Nucleus accumbens (tissue), 56 donors: Measurements from ENCODE around the gene HEATR1.
"Not testable (repeated sequence)": the region's sequence is repeated elsewhere in the genome, so short reads cannot be mapped to it uniquely, and the experiment has no call there.

ENCODE experiments used
- DNase-seq, 56 donors: peaks; one replicate each; lab custom pipeline; 2025; lab: John Stamatoyannopoulos, UW

The HEATR1 gene

DNA sequence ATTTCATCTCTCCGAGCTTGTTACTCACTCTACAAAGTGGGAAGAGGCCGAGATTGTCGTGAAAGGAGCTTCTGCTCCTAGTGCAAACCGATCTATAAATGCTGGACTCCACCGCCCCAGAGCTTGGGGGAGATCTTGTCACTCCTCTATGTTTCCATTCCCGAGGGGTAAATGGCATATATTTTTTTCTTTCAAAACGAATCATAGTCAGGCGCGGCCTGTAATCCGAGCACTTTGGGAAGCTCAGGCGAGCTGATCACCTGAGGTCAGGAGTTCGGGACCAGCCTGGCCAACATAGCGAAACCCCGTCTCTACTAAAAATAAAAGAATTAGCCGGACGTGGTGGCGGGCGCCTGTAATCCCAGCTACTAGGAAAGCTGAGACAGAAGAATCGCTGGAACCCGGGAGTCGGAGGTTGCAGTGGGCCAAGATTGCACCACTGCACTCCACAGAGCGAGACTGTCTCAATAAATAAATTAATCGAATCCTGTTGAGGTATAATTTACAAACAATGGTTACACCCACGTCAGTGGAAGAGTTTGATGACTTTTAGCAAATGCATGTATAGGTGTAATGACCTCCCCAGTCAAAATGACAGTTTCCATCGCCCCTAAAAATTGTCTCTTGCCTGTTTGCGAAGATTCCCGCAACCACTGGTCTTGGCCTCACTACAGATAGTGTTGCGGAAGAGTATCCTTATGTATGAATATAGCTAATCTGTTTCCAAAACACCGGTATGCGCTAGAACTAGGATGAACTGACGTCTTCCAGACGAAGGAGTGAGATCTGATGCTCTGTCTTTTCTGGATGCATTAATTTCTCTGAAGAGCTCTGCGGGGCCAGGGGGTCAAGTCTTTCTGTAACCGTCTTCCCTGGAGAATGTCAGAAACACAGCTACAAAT lies 840 bp upstream of the HEATR1 start:
- peak in 1 of 56 donors; percentile 42 for DNase-seq

DNA sequence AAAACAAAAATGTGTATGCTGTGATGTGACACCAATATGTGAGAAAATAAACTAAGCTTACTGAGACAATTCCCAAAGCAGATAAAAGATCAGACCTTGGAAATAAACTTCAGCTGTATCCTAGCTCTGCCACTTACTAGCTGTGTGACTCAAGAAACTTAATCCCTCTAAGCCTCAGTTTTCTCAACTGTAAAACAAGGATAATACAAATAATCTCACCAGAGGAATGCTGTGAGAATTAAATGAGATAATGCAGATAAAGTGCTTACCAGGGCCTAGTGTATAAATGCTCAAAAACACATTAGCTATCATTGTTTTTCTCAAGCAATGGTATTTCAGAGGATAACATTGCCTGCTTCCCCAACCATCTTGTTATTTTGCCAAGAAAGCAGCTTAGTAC lies 2.1 kb downstream of the HEATR1 start:
- DNase-seq, result no peak

DNA sequence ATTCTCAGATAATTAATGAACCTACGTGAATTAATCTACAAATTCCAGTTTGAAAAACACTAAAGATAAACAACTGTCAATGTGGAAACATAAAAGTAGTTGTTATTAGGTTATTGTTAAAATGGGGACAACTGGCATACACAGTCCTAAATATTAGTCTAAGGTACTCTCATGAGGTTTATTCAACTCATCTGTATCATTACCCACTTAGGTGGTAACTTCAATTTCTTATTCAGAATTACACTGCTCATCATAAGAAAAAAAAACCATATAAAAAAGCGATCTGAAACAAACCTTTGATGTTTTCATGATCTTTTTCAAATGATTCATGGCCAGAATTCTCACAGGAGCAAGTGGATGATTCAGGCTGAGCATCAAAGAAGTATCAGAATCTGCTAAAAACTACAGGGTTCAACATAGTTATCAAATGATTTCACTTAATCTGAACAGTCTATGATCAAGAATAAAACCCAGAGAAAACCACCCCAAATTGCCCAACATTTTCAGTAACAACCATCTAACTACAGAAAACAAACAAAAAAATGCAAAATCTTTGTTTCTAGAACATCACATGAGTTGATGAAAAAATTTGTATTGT lies 13.7 kb downstream of the HEATR1 start:
- no peak for DNase-seq

DNA sequence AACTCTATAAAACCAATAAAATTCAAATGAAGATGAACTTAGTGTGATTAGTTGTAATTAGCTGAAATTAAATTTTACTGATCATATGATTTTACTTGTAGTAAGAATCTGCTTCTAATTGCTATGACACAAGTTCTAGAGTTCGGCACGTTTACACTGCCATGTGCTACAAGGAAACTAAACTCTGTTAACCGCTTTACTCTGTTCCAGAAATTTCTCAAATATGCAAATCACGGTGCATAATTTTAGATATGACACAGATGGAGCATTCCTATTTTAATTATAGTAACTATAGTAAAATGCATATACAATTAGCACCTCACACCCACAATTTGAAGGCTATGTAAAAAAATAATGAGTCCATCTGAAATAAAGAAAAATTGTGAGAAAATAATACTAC lies 14.8 kb downstream of the HEATR1 start:
- DNase-seq, result no peak

DNA sequence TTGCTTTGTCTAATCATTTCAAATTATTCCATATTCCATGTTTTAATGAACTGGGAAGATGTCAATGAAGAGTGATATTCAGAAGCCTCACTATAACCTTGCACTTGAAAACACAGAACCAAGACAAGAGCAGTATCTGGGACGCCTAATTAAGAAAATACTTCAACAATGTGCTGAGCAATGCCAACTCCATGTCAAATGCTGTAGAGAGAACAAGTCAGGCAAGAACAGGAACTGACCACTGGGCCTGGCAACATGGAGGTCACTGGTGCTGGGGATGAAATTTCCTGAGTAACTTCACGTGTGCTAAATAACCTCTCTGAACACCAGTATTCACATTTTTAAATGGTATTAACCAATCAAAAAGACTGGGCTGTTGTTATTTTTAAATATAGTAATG lies 22.8 kb downstream of the HEATR1 start:
- DNase-seq, result no peak

DNA sequence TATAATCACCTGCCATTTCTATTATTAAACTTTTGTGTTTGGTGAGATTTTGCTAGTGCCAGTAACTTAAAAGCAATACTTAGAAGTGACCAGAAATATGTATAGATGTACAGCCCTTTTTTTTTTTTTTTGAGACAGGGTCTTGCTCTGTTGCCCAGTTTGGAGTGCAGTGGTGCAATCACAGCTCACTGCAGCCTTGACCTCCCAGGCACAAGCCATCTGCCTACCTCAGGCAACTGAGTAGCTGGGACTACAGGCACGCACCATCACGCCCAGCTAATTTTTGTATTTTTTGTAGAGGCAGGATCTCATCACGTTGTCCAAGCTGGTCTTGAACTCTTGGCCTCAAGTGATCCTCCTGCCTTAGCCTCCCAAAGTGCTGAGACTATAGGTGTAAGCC lies 23.9 kb downstream of the HEATR1 start:
- not testable (repeated sequence) for DNase-seq

DNA sequence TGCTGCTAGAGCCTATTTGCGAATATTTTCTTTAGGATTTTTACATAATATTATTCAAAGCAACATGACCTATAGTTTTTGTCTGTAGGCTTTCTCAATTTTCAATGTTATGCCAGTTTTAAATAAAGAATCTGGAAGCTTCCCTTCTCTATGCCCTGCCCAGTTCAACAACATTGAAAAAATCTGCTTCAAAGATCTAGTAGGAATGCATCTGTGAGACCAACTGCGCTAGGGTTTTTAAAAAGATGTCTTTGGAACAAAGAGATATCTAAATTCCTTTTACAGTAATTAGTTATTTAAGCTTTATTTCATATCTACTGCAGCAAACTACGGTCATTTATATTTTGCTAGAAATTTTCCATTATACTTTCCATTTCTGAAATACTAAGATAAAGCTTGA lies 25.7 kb downstream of the HEATR1 start:
- DNase-seq, result no peak

DNA sequence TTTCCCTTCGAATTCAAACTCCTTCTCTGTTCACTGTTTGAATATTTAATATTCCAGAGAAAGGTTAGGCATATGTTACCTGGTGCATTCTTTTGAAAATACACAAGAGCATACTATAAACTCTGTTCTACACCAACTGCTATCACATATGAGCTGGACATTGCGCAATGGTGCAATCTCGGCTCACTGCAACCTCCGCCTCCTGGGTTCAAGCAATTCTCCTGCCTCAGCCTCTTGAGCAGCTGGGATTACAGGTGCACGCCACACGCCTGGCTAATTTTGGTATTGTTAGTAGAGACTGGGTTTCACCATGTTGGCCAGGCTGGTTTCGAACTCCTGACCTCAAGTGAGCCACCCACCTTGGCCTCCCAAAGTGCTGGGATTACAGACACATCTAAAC lies 27.3 kb downstream of the HEATR1 start:
- not testable (repeated sequence) for DNase-seq

DNA sequence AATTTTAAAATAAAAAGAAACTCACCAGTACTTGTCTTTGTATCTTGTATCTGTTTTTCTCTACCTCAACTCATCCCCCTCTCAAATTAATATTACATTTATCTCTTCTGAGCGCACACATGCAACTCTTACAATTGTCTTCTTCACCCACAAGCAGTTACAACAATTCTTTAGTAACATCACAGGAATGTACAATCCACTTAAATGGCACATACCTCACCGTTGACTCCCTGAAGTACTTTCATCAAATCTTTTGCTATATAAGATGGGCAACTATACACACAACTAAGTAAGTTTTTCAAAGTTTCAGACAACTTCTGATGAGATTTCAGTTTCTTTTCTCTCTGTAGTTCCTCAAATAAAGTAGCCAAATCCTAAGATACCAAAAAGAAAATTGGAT lies 28.3 kb downstream of the HEATR1 start:
- no peak for DNase-seq

DNA sequence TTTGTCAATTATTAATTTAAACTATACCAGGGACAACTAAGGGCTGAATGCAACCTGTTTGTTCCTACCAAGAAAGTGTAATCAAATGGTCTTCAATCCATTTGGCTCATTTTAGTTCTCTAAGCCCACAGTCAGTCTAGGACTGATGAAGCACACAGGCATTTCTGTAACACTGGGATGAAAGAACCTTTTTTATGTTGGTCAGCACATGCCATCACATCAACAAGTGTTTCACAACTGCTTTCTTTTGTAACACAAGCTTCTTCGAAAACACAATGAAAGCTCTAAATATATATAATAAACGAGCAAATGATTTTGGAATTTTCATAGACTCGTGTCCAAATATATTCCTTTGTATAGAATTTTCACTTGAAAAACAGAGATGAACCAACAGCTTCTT lies 28.8 kb downstream of the HEATR1 start:
- DNase-seq, result no peak

DNA sequence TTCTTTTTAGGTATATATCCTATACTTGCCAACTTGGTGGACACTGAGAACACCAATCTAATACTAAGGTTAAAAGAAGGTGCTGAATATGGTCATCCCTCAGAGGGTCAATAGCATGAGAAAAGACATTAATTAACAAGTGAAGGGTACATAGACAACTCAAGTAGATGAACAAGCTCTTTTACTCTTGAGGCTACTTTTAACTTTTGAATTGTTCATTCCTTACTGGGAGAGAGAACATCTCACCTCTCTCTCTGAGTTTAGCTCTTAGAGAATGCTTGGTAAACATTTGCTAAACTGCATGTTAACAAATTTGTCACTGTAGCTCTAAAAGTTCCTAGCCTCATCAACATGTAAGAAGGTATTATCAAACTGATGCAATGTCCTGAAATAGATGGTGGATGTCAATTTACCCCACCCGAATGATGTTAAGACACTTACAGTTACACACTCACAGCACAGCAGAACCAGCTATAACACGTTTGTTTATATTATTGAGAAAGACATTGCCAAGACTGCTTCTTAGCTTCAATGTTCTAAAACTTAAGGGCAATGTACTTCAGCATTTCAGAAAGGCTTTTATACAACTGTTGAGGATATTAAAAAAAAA lies 35.9 kb downstream of the HEATR1 start:
- DNase-seq, result no peak

DNA sequence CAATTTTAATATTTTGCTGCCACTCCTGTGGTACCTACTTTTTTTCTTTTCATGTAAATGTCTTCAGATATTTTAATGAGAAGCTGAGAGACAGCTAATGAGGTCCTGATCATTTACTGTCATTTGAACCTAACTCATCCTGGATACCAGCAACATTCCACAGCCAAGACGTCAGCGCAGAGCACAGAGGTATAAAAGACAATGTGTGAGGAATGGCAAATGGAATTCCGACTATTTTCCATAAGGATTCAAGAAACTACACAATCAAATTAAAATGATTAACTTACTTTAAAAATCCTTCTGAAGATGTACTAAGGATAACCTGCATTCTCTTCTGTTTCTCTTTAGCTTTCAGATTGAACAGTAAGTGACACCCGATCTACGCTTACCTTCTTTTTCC lies 38.8 kb downstream of the HEATR1 start:
- no peak for DNase-seq

DNA sequence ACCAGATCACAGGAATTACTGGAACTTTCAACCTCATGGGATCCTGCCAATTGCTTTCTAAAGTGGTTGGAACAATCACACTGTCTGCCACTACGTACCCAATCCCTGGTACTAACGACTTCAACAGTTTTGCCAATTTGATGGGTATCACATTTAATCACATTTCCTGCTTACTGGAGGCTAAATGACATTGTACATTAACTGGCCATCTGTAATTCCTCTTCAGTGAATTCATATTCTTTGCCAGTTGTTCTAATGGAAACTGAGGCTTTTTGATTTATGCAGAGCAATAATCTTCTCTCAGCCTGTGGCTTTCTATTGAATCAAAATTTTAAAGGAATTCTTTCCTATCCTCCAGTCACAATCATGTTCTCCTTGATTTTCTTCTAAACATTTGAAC lies 42.3 kb downstream of the HEATR1 start:
- no peak for DNase-seq

DNA sequence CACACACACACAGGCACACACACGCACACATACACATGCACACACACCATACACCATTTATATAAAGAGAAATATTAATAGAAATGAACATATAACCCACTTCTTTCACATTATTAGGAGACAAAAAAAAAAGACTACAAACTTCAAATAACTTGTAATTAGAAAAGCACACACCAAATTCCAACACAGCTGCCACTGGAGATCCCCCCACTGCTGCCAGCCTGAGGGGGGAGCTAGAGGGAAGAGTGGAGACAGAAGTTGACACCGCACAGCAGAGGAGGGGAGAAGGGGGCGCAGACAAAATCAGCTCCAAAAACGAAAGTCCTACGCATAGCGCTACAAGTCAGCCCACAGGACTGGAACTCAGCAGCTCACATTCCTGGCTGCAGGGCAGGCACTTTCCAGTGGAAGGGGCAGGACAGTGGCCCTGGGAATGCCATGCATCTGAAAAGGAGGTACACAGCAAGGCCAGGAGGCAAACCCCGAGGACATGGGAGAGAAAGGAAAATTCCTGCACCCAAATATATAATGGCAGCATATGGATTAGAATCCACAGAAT lies 44.0 kb downstream of the HEATR1 start:
- DNase-seq, result no peak

DNA sequence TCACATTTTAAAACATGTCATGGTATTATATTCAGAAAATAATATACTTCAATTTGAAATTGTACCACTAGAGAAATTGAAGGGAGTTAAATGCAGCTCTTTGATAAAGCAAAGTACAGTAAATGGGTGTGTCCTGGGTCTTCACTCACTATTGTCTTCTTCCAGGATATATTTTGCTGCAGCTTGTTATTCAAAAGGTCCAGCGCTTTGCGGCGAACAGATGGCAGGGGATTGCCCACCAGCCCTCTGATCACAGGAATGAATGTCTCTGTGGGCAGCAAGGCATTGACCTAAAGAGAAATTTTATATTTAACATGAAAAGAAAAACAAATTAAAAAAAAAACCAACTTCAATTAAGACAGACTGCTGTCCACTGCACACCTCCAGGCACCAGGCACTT lies 45.5 kb downstream of the HEATR1 start:
- no peak for DNase-seq

DNA sequence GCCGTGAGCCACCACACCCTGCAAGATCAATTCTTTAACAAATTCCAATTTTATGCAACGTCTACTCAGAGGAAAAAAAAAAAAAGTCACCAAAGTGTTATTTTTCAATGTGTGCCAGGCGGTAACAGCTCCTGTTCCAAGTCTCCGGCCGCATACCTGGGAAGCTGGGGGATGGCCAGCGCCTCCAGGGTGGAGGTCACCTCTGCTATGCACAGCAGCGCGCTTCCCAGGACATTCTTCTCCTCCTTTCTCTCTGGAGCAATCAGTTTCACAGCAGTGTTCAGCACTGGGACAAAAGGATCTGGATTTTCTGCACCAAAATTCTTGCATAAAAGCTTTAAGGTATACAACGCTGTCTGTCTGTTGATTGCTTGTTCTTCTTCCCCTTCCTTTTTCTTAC lies 46.2 kb downstream of the HEATR1 start:
- no peak for DNase-seq

DNA sequence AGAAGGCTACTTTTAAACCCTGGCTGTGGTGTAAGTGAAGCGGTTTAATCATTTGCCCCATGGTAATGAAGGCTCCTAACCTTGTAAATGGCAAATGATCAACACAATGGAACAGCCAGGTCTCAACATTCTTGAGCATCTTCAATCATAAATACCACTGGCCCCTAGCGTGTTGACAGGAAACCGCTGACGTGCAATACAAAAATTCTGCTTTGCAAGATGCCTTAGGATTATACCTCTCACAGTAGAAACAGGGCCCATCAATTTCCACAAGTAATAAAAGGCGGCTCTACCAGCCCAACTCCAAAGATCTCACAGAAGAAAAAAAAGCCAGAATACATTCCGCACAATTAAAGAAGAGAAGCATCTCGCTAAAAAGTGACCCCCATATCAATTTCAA lies 47.7 kb downstream of the HEATR1 start:
- no peak for DNase-seq

DNA sequence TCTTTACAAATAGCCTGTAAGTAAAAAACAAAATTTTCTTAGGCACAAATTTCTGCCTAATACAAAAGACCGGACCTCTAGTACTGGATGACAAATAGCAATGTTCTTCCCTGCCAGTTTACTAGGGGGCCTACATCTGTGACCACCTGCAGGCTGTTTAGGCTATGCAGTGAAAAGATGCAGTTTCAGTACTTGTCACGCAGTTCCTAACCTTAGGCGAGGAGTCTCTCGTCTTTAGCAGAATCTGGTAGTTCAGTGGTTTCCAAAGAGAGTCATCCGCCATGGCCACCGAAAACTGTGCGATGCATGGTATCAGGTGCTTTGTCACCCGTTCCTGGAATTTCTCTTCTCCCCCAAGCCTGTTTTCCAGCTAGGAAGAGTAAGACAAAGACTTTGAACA lies 50.9 kb downstream of the HEATR1 start:
- no peak for DNase-seq

DNA sequence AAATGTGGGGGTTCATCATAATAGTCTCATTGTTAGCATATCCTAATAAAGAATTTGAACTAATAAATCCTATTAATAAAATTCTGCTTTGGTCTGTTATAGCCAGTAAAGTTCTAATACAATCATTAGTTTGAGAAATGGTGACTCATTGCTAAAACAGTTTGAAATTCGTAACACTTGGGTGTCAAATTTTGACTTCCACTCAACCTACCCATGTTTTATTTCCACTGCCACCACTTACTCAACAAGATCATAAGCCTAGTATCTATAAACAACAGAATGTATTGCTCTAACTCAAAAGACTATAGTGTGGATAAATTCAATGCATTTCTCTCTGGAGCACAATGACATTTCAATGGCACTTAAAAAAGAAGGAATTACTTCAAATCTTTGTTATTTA lies 51.4 kb downstream of the HEATR1 start:
- no peak for DNase-seq

DNA sequence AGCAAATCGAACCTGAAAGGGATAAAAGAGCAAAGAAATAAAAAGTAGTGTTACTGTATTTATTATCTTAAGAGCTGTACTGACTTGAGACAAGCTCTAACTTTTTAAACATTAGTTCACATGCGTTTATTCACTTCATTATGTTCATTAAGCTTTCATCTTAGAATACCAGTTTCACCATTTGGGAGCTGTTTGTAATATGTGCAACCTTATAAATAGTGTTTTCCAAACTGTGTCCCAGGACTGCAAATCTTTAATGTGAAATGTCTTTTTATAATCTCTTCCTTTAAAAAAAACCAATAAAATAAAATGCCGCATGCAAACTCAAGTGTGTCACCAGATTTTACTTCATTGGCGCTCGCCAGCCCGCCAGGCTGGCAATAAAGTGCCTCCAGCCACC lies 52.2 kb downstream of the HEATR1 start:
- DNase-seq, result no peak
